K562 (cell line): Measurements from ENCODE around the gene MARCKS. TPM values are rescaled to one million over a fixed set of nuclear protein-coding genes. Genes with fewer than 3 reads are reported as not detected.

Experiments used
- ATAC-seq: fragments of 200-7000 bp; cut with Tn5 transposase; 3 replicates; pipeline ENCODE4 v1.9.1; 2020; ENCODE audit warnings: moderate library complexity
- BruUV-seq: library from RNA; stranded (reverse); fragments of 400-500 nt; replicated peaks from 2 replicates; lab custom pipeline; 2021; lab: Mats Ljungman, UMichigan
- CTCF ChIA-PET: fragments of 300-600 bp; formaldehyde crosslinking; extraction: SDS; loops from one replicate; lab custom pipeline; 2021; ENCODE audit warnings: low intra/inter-chr PET ratio; lab: Yijun Ruan, JAX
- POLR2A ChIA-PET: fragments of 300-600, 350-650 bp; sonication (Branson Sonifier 250); formaldehyde crosslinking; extraction: SDS; loops from one replicate; lab custom pipeline; 2021; ENCODE audit warnings: antibody characterized with exemption, inconsistent platforms; lab: Yijun Ruan, JAX
- DNase-seq, 4 experiments: peaks; one replicate each; pipeline versions ENCODE4 v3.0.0 to v3.0.0-alpha.2; 2011 to 2018; ENCODE audit warnings: low spot score in 3 of 4, mixed read lengths in 3 of 4; ENCODE audit errors: extremely low read depth in 1 of 4
- FAIRE-seq: peaks from 2 replicates; lab custom pipeline; 2011; peaks lifted over from hg19 to GRCh38; lab: Jason Lieb, UNC
- H2AFZ ChIP-seq: 2 replicates; pipeline ENCODE4 v1.6.0; 2011; ENCODE audit warnings: low read depth, low read length, control low read depth, inconsistent platforms
- H3K27ac ChIP-seq: fragments of 200-600 bp; 3 replicates; pipeline ENCODE4 v1.8.0; 2011; ENCODE audit warnings: low read depth, mild to moderate bottlenecking, control low read depth, inconsistent platforms, low read length, moderate library complexity, mixed read lengths; ENCODE audit errors: extremely low read depth
- H3K27me3 ChIP-seq, 2 experiments: fragments of 300-600 bp in 1 of 2; 2 replicates in 1 of 2; 3 replicates in 1 of 2; pipeline versions ENCODE4 v1.6.0 to v1.8.0; 2011; ENCODE audit warnings: inconsistent platforms in 2 of 2, low read length in 2 of 2, mild to moderate bottlenecking in 1 of 2, mixed read lengths in 1 of 2, moderate library complexity in 1 of 2; ENCODE audit not compliant: control insufficient read depth in 2 of 2, insufficient read depth in 2 of 2
- H3K36me3 ChIP-seq: fragments of 300-600 bp; 3 replicates; pipeline ENCODE4 v1.8.0; 2011; ENCODE audit warnings: mild to moderate bottlenecking, low read length, inconsistent platforms; ENCODE audit not compliant: control insufficient read depth, insufficient read depth
- H3K4me1 ChIP-seq, 2 experiments: fragments of 200-600 bp in 1 of 2; replicated peaks in 1 of 2; 2 replicates in 1 of 2; 3 replicates in 1 of 2; pipeline versions ENCODE4 v1.5.1 to v1.8.0; 2011; ENCODE audit warnings: inconsistent platforms in 2 of 2, low read length in 2 of 2, mild to moderate bottlenecking in 1 of 2, mixed read lengths in 1 of 2, moderate library complexity in 1 of 2; ENCODE audit not compliant: control insufficient read depth in 2 of 2, insufficient read depth in 2 of 2
- H3K4me2 ChIP-seq: 2 replicates; pipeline ENCODE4 v1.6.1; 2011; ENCODE audit warnings: low read length, control low read depth, inconsistent platforms, mixed read lengths; ENCODE audit not compliant: insufficient read depth
- H3K4me3 ChIP-seq: fragments of 200-600 bp; sonication (generic), shearing (Covaris generic); 2 replicates; pipeline ENCODE4 v1.5.1; 2016; ENCODE audit warnings: control low read depth, inconsistent platforms
- H3K79me2 ChIP-seq: fragments of 200-600 bp; 3 replicates; pipeline ENCODE4 v1.8.0; 2011; ENCODE audit warnings: low read length, inconsistent platforms; ENCODE audit not compliant: control insufficient read depth, insufficient read depth
- H3K9ac ChIP-seq, 2 experiments: 2 replicates each; pipeline versions ENCODE4 v1.6.0 to v1.6.1; 2011; ENCODE audit warnings: low read depth in 2 of 2, low read length in 2 of 2, control low read depth in 1 of 2, inconsistent platforms in 1 of 2, mild to moderate bottlenecking in 1 of 2, mixed read lengths in 1 of 2; ENCODE audit not compliant: insufficient read depth in 1 of 2
- H3K9me1 ChIP-seq: one replicate; pipeline ENCODE4 v1.6.0; 2011; ENCODE audit warnings: inconsistent platforms, mild to moderate bottlenecking, low read length, moderate library complexity; ENCODE audit not compliant: control insufficient read depth, insufficient read depth
- H3K9me3 ChIP-seq: replicated peaks from 2 replicates; pipeline ENCODE4 v1.5.1; 2011; ENCODE audit warnings: low read depth, low read length, inconsistent platforms; ENCODE audit not compliant: control insufficient read depth, insufficient read depth
- H4K20me1 ChIP-seq: replicated peaks from 2 replicates; pipeline ENCODE4 v1.6.1; 2011; ENCODE audit warnings: low read length, inconsistent platforms, mixed read lengths; ENCODE audit not compliant: control insufficient read depth, insufficient read depth
- CTCF ChIP-seq, 3 experiments: IDR thresholded peaks in 2 of 3; conservative IDR thresholded peaks in 1 of 3; 2 replicates each; pipeline ENCODE4 v1.5.1; 2011 to 2012; ENCODE audit warnings: low read length in 3 of 3, mild to moderate bottlenecking in 3 of 3, control low read depth in 2 of 3, improper control_type of control experiment in 1 of 3, inconsistent platforms in 1 of 3, low read depth in 1 of 3, mixed read lengths in 1 of 3, moderate library complexity in 1 of 3; ENCODE audit not compliant: insufficient read depth in 2 of 3
- RAD21 ChIP-seq, 2 experiments: fragments of 250-450 bp in 1 of 2; fragments of 450-650 bp in 1 of 2; sonication (Bioruptor Pico) in 1 of 2; formaldehyde crosslinking in 1 of 2; IDR thresholded peaks in 1 of 2; conservative IDR thresholded peaks in 1 of 2; 2 replicates each; pipeline versions ENCODE4 v1.4.0 to v1.8.0; 2020 to 2022; ENCODE audit warnings: mild to moderate bottlenecking in 2 of 2, moderate library complexity in 1 of 2
- REST ChIP-seq, 2 experiments: fragments of 450-650 bp; formaldehyde crosslinking in 1 of 2; IDR thresholded peaks; 2 replicates each; pipeline versions ENCODE4 v1.4.0 to v1.6.1; 2014 to 2020; ENCODE audit warnings: mild to moderate bottlenecking in 2 of 2, borderline replicate concordance in 1 of 2, low read depth in 1 of 2
- ZNF232 ChIP-seq: sonication (generic); formaldehyde crosslinking; IDR thresholded peaks from 2 replicates; pipeline ENCODE4 v1.8.0; 2022; ENCODE audit warnings: mild to moderate bottlenecking, missing genetic modification reagents
- WGBS: fragments of 100-300 bp; shearing (Covaris generic); methylation state at CpG from one replicate; pipeline ENCODE4 v1.1.6; 2016; ENCODE audit warnings: low coverage, mixed read lengths; ENCODE audit not compliant: insufficient coverage; ENCODE audit errors: missing lambda C conversion rate; 5-methylcytosine and 5-hydroxymethylcytosine counted together
- in situ Hi-C: fragments of 300-500 bp; cut with MboI; formaldehyde crosslinking; loops from 4 replicates; pipeline ENCODE4 v1.15.0; 2018; ENCODE audit warnings: inconsistent platforms, mixed read lengths
- intact Hi-C: fragments of 100-400 bp; cut with micrococcal nuclease; formaldehyde crosslinking; loops from 2 replicates; pipeline ENCODE4 v1.14.2; 2022
- polyA plus RNA-seq, 8 experiments: library from polyadenylated mRNA; depleted of rRNA in 4 of 8; stranded (reverse) in 5 of 8; unstranded in 3 of 8; fragments of >200 nt; fragmentation: Nextera tagmentation in 2 of 8; fragmentation: Illumina TruSeq in 1 of 8; extraction: Ambion mirVana in 2 of 8; extraction: Trizol in 1 of 8; gene quantifications; 2 replicates each; pipeline versions ENCODE4 v1.2.1 to v1.2.3, GENCODE V29; 2011 to 2014; ENCODE audit warnings: inconsistent platforms in 1 of 8, missing spikeins in 1 of 8
- total RNA-seq, 7 experiments: library from RNA; depleted of rRNA in 6 of 7; stranded (reverse); fragments of >200 nt in 6 of 7; fragmentation: Illumina TruSeq in 2 of 7; extraction: Trizol in 2 of 7; gene quantifications; 2 replicates each; pipeline versions ENCODE4 v1.2.1 to v1.2.3, GENCODE V29; 2011 to 2021; ENCODE audit warnings: low replicate concordance in 1 of 7

MARCKS gene
- total and polyA plus RNA-seq, 9 of the 15 experiments (the other 6 are each of a cell fraction or from before 2014, with no cell fraction given) = 0.15 to 2.7 (median 1.0) TPM

DNA sequence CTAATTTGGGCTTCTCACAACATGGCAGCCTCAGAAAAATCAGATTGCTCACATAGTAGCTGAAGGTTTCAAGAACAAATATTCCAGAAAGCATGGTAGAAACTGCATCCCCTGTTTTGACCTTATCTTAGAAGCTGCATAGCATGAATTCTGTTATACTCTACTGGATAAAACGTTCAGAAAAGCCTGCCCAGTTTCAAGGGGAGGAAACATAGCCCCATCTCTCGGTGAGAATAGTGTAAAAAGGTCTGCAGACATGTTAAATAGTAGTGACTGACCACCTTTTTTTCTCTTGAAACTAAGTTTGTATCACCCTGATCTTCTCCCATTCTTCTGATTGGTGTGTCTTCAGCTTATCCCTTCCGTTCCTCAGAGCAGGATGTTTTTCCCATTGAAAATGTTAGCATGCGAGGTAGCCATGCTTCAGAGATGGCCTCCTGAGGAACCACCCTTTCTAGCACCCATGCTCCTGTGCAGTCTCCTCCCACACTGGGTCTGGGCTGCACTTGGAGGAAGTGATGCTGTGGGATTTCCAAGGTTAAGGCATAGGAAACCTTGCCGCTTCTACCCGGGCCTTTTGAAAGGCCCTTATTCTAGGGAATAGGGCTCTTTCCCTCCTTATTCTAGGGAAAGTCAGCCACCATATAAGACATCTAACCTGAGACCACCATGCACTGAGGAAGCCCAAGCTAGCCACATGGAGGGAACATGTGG, 50.1 kb downstream of the MARCKS start:
- ATAC-seq = peak; percentile 56; the same call in 2 of the 3 replicates
- no peak overlapping the region for H3K4me2 ChIP-seq
- no peak overlapping the region for H2AFZ ChIP-seq
- no peaks in the 10 kb centered on the region for H3K27me3 ChIP-seq
- intact Hi-C loops (loop anchor here (1.0 to 10.0 kb wide), 4 partner anchors 50 to 1722 kb away; partner anchors contain the start of gene MARCKS), in situ Hi-C loops (loop anchor here (25.0 kb wide), 2 partner anchors 1020 to 1720 kb away; no protein-coding TSS in a partner anchor)
- 21% methylated on average over 6 of the region's 6 CpGs for WGBS
- no peak overlapping the region for H3K27ac ChIP-seq
- no peak overlapping the region for H3K4me3 ChIP-seq
- no peak for DNase-seq
- peak in 1 of 2 experiments; percentile 36; a peak in 2 of 4 replicates for TF ChIP-seq RAD21 (CRISPR knock-in tag; conservative IDR thresholded peaks at IDR 0.05 in 1 of 2, IDR thresholded peaks at IDR 0.05 in 1 of 2)
- 0 out of 6 replicates have a peak, but pooled peaks of 1 of the 3 experiments have one; percentile 27 for TF ChIP-seq CTCF (IDR thresholded peaks at IDR 0.05 in 2 of 3, conservative IDR thresholded peaks at IDR 0.05 in 1 of 3; ENCODE audit: insufficient read depth in 2 of 3, low read depth in 1 of 3, low read length in 3 of 3)
- peak; percentile 8; the same call in 1 of the 2 replicates for TF ChIP-seq REST (IDR thresholded peaks at IDR 0.05; ENCODE audit: borderline replicate concordance)
- TF ChIP-seq REST (CRISPR knock-in tag; IDR thresholded peaks at IDR 0.05; ENCODE audit: low read depth) = no peak
- no peak for TF ChIP-seq ZNF232 (CRISPR knock-in tag)
- H3K79me2 ChIP-seq = no peaks in the 10 kb centered on the region
- CTCF ChIA-PET = no interaction called here
- POLR2A ChIA-PET = no interaction called here
- no TSS peak for BruUV-seq
- H4K20me1 ChIP-seq = no peaks in the 10 kb centered on the region
- H3K9ac ChIP-seq = no peak overlapping the region
- H3K9me3 ChIP-seq = no peaks in the 10 kb centered on the region
- no peaks in the 10 kb centered on the region for H3K9me1 ChIP-seq
- H3K4me1 ChIP-seq = no peaks in the 10 kb centered on the region
- FAIRE-seq = no peak
- H3K36me3 ChIP-seq = no peaks in the 10 kb centered on the region
